ENCODE results near the gene TRIOBP. TPM values are rescaled to one million over a fixed set of nuclear protein-coding genes. Genes with fewer than 3 reads are reported as not detected.

TRIOBP gene
- total and polyA plus RNA-seq, 2 of the 13 experiments (the other 11 are each of a cell fraction or from before 2014, with no cell fraction given): 6.1 to 15.4 TPM

DNA sequence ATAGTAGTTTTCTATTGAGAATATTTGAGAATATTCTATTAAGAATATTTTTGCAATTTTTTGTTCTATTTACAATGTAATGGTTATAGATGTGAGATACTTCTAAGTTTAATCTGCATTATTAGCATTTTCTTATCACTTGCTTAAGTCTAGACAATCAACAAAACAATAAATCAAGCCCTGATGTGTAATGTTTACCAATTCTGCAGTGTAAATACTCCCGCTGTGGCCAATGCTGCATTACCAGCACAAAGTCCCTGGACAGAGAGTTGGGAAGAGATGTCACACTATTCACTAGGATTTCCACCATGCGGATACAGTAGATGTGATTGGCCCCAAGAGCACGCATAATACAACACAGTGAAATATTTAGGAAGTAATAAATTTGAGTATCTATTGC, 63.3 kb downstream of the TRIOBP start (continued):
- no peak for TF ChIP-seq PTBP1 (IDR thresholded peaks at IDR 0.05; ENCODE audit: low read depth, low read length, poor library complexity, severe bottlenecking)
- TF ChIP-seq, protein P1, sequence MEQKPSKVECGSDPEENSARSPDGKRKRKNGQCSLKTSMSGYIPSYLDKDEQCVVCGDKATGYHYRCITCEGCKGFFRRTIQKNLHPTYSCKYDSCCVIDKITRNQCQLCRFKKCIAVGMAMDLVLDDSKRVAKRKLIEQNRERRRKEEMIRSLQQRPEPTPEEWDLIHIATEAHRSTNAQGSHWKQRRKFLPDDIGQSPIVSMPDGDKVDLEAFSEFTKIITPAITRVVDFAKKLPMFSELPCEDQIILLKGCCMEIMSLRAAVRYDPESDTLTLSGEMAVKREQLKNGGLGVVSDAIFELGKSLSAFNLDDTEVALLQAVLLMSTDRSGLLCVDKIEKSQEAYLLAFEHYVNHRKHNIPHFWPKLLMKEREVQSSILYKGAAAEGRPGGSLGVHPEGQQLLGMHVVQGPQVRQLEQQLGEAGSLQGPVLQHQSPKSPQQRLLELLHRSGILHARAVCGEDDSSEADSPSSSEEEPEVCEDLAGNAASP (CRISPR knock-in tag; IDR thresholded peaks at IDR 0.05; ENCODE audit: borderline replicate concordance): peak; percentile 25; the same call in 1 of the 2 replicates
- TF ChIP-seq, protein P2, sequence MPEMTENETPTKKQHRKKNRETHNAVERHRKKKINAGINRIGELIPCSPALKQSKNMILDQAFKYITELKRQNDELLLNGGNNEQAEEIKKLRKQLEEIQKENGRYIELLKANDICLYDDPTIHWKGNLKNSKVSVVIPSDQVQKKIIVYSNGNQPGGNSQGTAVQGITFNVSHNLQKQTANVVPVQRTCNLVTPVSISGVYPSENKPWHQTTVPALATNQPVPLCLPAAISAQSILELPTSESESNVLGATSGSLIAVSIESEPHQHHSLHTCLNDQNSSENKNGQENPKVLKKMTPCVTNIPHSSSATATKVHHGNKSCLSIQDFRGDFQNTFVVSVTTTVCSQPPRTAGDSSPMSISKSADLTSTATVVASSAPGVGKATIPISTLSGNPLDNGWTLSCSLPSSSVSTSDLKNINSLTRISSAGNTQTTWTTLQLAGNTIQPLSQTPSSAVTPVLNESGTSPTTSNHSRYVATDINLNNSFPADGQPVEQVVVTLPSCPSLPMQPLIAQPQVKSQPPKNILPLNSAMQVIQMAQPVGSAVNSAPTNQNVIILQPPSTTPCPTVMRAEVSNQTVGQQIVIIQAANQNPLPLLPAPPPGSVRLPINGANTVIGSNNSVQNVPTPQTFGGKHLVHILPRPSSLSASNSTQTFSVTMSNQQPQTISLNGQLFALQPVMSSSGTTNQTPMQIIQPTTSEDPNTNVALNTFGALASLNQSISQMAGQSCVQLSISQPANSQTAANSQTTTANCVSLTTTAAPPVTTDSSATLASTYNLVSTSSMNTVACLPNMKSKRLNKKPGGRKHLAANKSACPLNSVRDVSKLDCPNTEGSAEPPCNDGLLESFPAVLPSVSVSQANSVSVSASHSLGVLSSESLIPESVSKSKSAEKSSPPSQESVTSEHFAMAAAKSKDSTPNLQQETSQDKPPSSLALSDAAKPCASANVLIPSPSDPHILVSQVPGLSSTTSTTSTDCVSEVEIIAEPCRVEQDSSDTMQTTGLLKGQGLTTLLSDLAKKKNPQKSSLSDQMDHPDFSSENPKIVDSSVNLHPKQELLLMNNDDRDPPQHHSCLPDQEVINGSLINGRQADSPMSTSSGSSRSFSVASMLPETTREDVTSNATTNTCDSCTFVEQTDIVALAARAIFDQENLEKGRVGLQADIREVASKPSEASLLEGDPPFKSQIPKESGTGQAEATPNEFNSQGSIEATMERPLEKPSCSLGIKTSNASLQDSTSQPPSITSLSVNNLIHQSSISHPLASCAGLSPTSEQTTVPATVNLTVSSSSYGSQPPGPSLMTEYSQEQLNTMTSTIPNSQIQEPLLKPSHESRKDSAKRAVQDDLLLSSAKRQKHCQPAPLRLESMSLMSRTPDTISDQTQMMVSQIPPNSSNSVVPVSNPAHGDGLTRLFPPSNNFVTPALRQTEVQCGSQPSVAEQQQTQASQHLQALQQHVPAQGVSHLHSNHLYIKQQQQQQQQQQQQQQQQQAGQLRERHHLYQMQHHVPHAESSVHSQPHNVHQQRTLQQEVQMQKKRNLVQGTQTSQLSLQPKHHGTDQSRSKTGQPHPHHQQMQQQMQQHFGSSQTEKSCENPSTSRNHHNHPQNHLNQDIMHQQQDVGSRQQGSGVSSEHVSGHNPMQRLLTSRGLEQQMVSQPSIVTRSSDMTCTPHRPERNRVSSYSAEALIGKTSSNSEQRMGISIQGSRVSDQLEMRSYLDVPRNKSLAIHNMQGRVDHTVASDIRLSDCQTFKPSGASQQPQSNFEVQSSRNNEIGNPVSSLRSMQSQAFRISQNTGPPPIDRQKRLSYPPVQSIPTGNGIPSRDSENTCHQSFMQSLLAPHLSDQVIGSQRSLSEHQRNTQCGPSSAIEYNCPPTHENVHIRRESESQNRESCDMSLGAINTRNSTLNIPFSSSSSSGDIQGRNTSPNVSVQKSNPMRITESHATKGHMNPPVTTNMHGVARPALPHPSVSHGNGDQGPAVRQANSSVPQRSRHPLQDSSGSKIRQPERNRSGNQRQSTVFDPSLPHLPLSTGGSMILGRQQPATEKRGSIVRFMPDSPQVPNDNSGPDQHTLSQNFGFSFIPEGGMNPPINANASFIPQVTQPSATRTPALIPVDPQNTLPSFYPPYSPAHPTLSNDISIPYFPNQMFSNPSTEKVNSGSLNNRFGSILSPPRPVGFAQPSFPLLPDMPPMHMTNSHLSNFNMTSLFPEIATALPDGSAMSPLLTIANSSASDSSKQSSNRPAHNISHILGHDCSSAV (CRISPR knock-in tag; IDR thresholded peaks at IDR 0.05; ENCODE audit: borderline replicate concordance): no peak
- no peak for TF ChIP-seq REL (CRISPR knock-in tag; conservative IDR thresholded peaks at IDR 0.05)
- TF ChIP-seq, protein P3, sequence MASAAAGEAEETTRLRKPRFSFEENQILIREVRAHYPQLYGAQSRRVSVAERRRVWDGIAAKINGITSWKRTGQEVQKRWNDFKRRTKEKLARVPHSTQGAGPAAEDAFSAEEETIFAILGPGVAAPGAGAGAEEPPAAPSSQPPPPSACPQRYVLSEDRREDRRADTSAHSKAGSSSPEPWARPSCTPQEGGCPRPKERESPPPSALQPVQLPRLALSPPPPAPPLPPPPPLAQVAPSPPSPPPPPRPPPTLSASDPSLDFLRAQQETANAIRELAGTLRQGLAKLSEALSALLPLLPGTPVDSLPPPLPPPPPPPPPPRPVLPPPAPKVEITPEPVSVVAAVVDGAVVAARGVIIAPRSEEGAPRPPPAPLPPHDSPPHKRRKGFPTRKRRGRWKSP (CRISPR knock-in tag; IDR thresholded peaks at IDR 0.05): no peak
- peak; percentile 64 for TF ChIP-seq FOSL2 (CRISPR knock-in tag; IDR thresholded peaks at IDR 0.05)
- TF ChIP-seq ZNF749 (CRISPR knock-in tag; IDR thresholded peaks at IDR 0.05; ENCODE audit: borderline replicate concordance): no peak
- no peak for TF ChIP-seq KDM5A (IDR thresholded peaks at IDR 0.05; ENCODE audit: borderline replicate concordance, low read length)
- peak; percentile 81 for TF ChIP-seq GATAD2A (CRISPR knock-in tag; IDR thresholded peaks at IDR 0.05)
- TF ChIP-seq HNF4A (CRISPR knock-in tag; IDR thresholded peaks at IDR 0.05): peak; percentile 73
- TF ChIP-seq FOXM1 (CRISPR knock-in tag; IDR thresholded peaks at IDR 0.05): no peak
- TF ChIP-seq AKAP8 (CRISPR knock-in tag; IDR thresholded peaks at IDR 0.05): no peak
- 0 out of 2 replicates have a peak, but pooled peaks have one; percentile 26 for TF ChIP-seq RCOR2 (CRISPR knock-in tag; IDR thresholded peaks at IDR 0.05)
- TF ChIP-seq SAP130 (CRISPR knock-in tag; IDR thresholded peaks at IDR 0.05; ENCODE audit: low read depth): peak; percentile 85
- TF ChIP-seq FOXP1 (IDR thresholded peaks at IDR 0.05): peak; percentile 93
- peak; percentile 94 for TF ChIP-seq FOXP1 (CRISPR knock-in tag; IDR thresholded peaks at IDR 0.05)
- TF ChIP-seq ZNF672 (CRISPR knock-in tag; IDR thresholded peaks at IDR 0.05): no peak
- no peak for TF ChIP-seq ZNF839 (CRISPR knock-in tag; IDR thresholded peaks at IDR 0.05; ENCODE audit: borderline replicate concordance)
- TF ChIP-seq ASH2L (IDR thresholded peaks at IDR 0.05; ENCODE audit: insufficient read length, low read depth, low read length): peak; percentile 19
- TF ChIP-seq SNAI1 (CRISPR knock-in tag; IDR thresholded peaks at IDR 0.05; ENCODE audit: borderline replicate concordance): no peak
